H1 (cell line): Measurements from ENCODE around the gene SLC6A12. TPM values are rescaled to one million over a fixed set of nuclear protein-coding genes. Genes with fewer than 3 reads are reported as not detected.

Experiments used
- CTCF ChIA-PET: fragments of 300-600 bp; sonication (Branson Sonifier 250); formaldehyde crosslinking; loops from one replicate; lab custom pipeline; 2021; ENCODE audit not compliant: partially characterized antibody; lab: Charles Lee
- POLR2A ChIA-PET: fragments of 300-600 bp; sonication (Branson Sonifier 250); formaldehyde crosslinking; loops from one replicate; lab custom pipeline; 2021; ENCODE audit warnings: inconsistent platforms; ENCODE audit not compliant: partially characterized antibody; lab: Charles Lee
- DNase-seq, 2 experiments: peaks; one replicate each; pipeline versions ENCODE4 v3.0.0 to v3.0.0-alpha.2; 2010 to 2022; ENCODE audit warnings: low spot score in 2 of 2, low read depth in 1 of 2, mixed read lengths in 1 of 2
- FAIRE-seq: peaks from 2 replicates; lab custom pipeline; 2011; peaks lifted over from hg19 to GRCh38; lab: Jason Lieb, UNC
- H2AFZ ChIP-seq: 2 replicates; pipeline ENCODE4 v1.8.1; 2012; ENCODE audit warnings: low read length, inconsistent platforms
- H2AK5ac ChIP-seq: 2 replicates; pipeline ENCODE4 v1.6.1; 2013; ENCODE audit warnings: low read depth, low read length
- H2BK120ac ChIP-seq: replicated peaks from 2 replicates; pipeline ENCODE3; 2013; ENCODE audit warnings: low read depth, low read length, inconsistent platforms
- H2BK12ac ChIP-seq: 2 replicates; pipeline ENCODE4 v1.6.1; 2013; ENCODE audit warnings: low read depth, low read length
- H2BK15ac ChIP-seq: 2 replicates; pipeline ENCODE4 v1.6.1; 2013; ENCODE audit warnings: low read length
- H2BK20ac ChIP-seq: 2 replicates; pipeline ENCODE4 v1.6.1; 2013; ENCODE audit warnings: low read length
- H2BK5ac ChIP-seq: 2 replicates; pipeline ENCODE4 v1.6.1; 2013; ENCODE audit warnings: low read depth, low read length
- H3K14ac ChIP-seq: 2 replicates; pipeline ENCODE4 v1.6.1; 2013; ENCODE audit warnings: inconsistent platforms; ENCODE audit not compliant: insufficient read length
- H3K18ac ChIP-seq: 2 replicates; pipeline ENCODE4 v1.6.1; 2013; ENCODE audit warnings: low read length; ENCODE audit errors: extremely low read depth
- H3K23ac ChIP-seq: 2 replicates; pipeline ENCODE4 v1.6.1; 2013; ENCODE audit warnings: inconsistent platforms; ENCODE audit not compliant: insufficient read length
- H3K23me2 ChIP-seq: 2 replicates; pipeline ENCODE4 v1.6.1; 2013; ENCODE audit warnings: low read depth, low read length
- H3K27ac ChIP-seq: 2 replicates; pipeline ENCODE4 v1.6.1; 2011; ENCODE audit warnings: low read depth, low read length, inconsistent platforms
- H3K27me3 ChIP-seq, 4 experiments: replicated peaks in 1 of 4; 1 replicate in 1 of 4; 2 replicates in 3 of 4; pipeline versions ENCODE4 v1.6.1 to v1.8.1; 2011 to 2013; ENCODE audit warnings: low read length in 3 of 4, mild to moderate bottlenecking in 3 of 4, inconsistent platforms in 2 of 4, mixed read lengths in 2 of 4, moderate library complexity in 1 of 4; ENCODE audit not compliant: control insufficient read depth in 3 of 4, insufficient read depth in 3 of 4; ENCODE audit errors: extremely low read depth in 1 of 4
- H3K36me3 ChIP-seq, 4 experiments: 2 replicates each; pipeline versions ENCODE4 v1.6.1 to v1.8.1; 2011 to 2013; ENCODE audit warnings: mild to moderate bottlenecking in 4 of 4, low read length in 3 of 4, moderate library complexity in 2 of 4, control low read depth in 1 of 4, inconsistent platforms in 1 of 4; ENCODE audit not compliant: insufficient read depth in 4 of 4, control insufficient read depth in 2 of 4
- H3K4ac ChIP-seq: replicated peaks from 2 replicates; pipeline ENCODE3; 2013; ENCODE audit warnings: low read length, low read depth, mixed read lengths, inconsistent platforms; ENCODE audit not compliant: insufficient read length
- H3K4me1 ChIP-seq, 4 experiments: replicated peaks in 1 of 4; 1 replicate in 1 of 4; 2 replicates in 3 of 4; pipeline versions ENCODE4 v1.6.1 to v1.8.1; 2011 to 2013; ENCODE audit warnings: low read length in 3 of 4, inconsistent platforms in 2 of 4, mixed read lengths in 1 of 4; ENCODE audit not compliant: insufficient read depth in 4 of 4, control insufficient read depth in 3 of 4
- H3K4me2 ChIP-seq, 2 experiments: 2 replicates each; pipeline versions ENCODE4 v1.6.1 to v1.8.1; 2011 to 2013; ENCODE audit warnings: low read depth in 2 of 2, low read length in 2 of 2, control low read depth in 1 of 2, inconsistent platforms in 1 of 2, mild to moderate bottlenecking in 1 of 2; ENCODE audit not compliant: insufficient read depth in 1 of 2
- H3K4me3 ChIP-seq, 4 experiments: fragments of 200-600, 300-600 bp in 1 of 4; sonication (generic), shearing (Covaris generic), sonication (Bioruptor Twin) in 1 of 4; 2 replicates each; pipeline versions ENCODE4 v1.5.1 to v1.8.1; 2011 to 2016; ENCODE audit warnings: low read length in 4 of 4, low read depth in 3 of 4, control low read depth in 2 of 4, inconsistent platforms in 2 of 4, mild to moderate bottlenecking in 2 of 4, mixed read lengths in 1 of 4, moderate library complexity in 1 of 4; ENCODE audit not compliant: insufficient read depth in 2 of 4; ENCODE audit errors: extremely low read depth in 1 of 4
- H3K56ac ChIP-seq: replicated peaks from 2 replicates; pipeline ENCODE3; 2013; ENCODE audit warnings: low read depth, mild to moderate bottlenecking, mixed read lengths, low read length, inconsistent platforms; ENCODE audit not compliant: insufficient read length
- H3K79me1 ChIP-seq: 2 replicates; pipeline ENCODE4 v1.6.1; 2013; ENCODE audit warnings: low read depth, low read length, control low read depth
- H3K79me2 ChIP-seq, 2 experiments: 2 replicates each; pipeline versions ENCODE4 v1.6.1 to v1.8.1; 2012 to 2013; ENCODE audit warnings: low read length in 2 of 2, mild to moderate bottlenecking in 2 of 2, inconsistent platforms in 1 of 2; ENCODE audit not compliant: insufficient read depth in 2 of 2, control insufficient read depth in 1 of 2
- H3K9ac ChIP-seq, 4 experiments: replicated peaks in 1 of 4; 1 replicate in 1 of 4; 2 replicates in 3 of 4; pipeline versions ENCODE4 v1.6.1 to v1.8.1; 2011 to 2013; ENCODE audit warnings: low read depth in 3 of 4, low read length in 3 of 4, control low read depth in 2 of 4, mild to moderate bottlenecking in 2 of 4, moderate library complexity in 2 of 4, inconsistent platforms in 1 of 4; ENCODE audit errors: extremely low read depth in 1 of 4
- H3K9me3 ChIP-seq, 2 experiments: 2 replicates each; pipeline versions ENCODE4 v1.6.1 to v1.8.1; 2012 to 2013; ENCODE audit warnings: mild to moderate bottlenecking in 2 of 2, moderate library complexity in 2 of 2, control low read depth in 1 of 2, inconsistent platforms in 1 of 2, low read depth in 1 of 2, low read length in 1 of 2, mixed read lengths in 1 of 2; ENCODE audit not compliant: insufficient read depth in 2 of 2
- H4K20me1 ChIP-seq, 2 experiments: replicated peaks in 1 of 2; 2 replicates each; pipeline versions ENCODE3 to v1.8.1; 2011 to 2013; ENCODE audit warnings: inconsistent platforms in 2 of 2, low read length in 2 of 2, mild to moderate bottlenecking in 1 of 2; ENCODE audit not compliant: insufficient read depth in 2 of 2, control insufficient read depth in 1 of 2
- H4K5ac ChIP-seq: 2 replicates; pipeline ENCODE4 v1.6.1; 2013; ENCODE audit warnings: low read length, low read depth, mixed read lengths, inconsistent platforms; ENCODE audit not compliant: insufficient read length
- H4K8ac ChIP-seq: 2 replicates; pipeline ENCODE4 v1.8.0; 2013; ENCODE audit warnings: mild to moderate bottlenecking, moderate library complexity, low read length, inconsistent platforms; ENCODE audit not compliant: insufficient read depth; ENCODE audit errors: extremely low read depth
- H4K91ac ChIP-seq: replicated peaks from 2 replicates; pipeline ENCODE3; 2013; ENCODE audit warnings: low read length, mixed read lengths, inconsistent platforms; ENCODE audit not compliant: insufficient read length
- CTBP2 ChIP-seq: IDR thresholded peaks from 2 replicates; pipeline ENCODE4 v1.7.0; 2011; ENCODE audit warnings: borderline replicate concordance, mild to moderate bottlenecking, moderate library complexity, mixed read lengths, low read length; ENCODE audit not compliant: insufficient read depth, insufficient read length
- SIRT6 ChIP-seq: IDR thresholded peaks from one replicate; pipeline ENCODE4 v1.7.1; 2012; ENCODE audit warnings: low read length, inconsistent platforms
- SP2 ChIP-seq: IDR thresholded peaks from 2 replicates; pipeline ENCODE4 v1.6.1; 2012; ENCODE audit warnings: mild to moderate bottlenecking, low read length, inconsistent platforms
- TEAD4 ChIP-seq: IDR thresholded peaks from 2 replicates; pipeline ENCODE4 v1.6.1; 2012; ENCODE audit warnings: low read depth, low read length, inconsistent platforms, mixed read lengths
- WGBS, 2 experiments: shearing (Covaris generic) in 1 of 2; methylation state at CpG; one replicate each; pipeline versions ENCODE4 v1.1.6 to v1.1.7; 2013 to 2015; ENCODE audit warnings: low lambda C conversion rate in 2 of 2, mixed read lengths in 2 of 2, inconsistent platforms in 1 of 2, low coverage in 1 of 2, missing lambda C conversion rate in 1 of 2; ENCODE audit not compliant: insufficient replicate concordance in 2 of 2, insufficient coverage in 1 of 2, insufficient read length in 1 of 2; ENCODE audit errors: extremely low coverage in 1 of 2, missing lambda C conversion rate in 1 of 2; 5-methylcytosine and 5-hydroxymethylcytosine counted together
- polyA plus RNA-seq, 7 experiments: library from polyadenylated mRNA; depleted of rRNA in 3 of 7; stranded (reverse) in 5 of 7; unstranded in 2 of 7; fragments of >200 nt in 5 of 7; fragments of 200-250 nt in 2 of 7; gene quantifications; 1 replicate in 5 of 7; 2 replicates in 1 of 7; 4 replicates in 1 of 7; pipeline versions ENCODE4 v1.2.1 to v1.2.3, GENCODE V29; 2011 to 2013; ENCODE audit warnings: missing spikeins in 2 of 7, mixed read lengths in 2 of 7
- total RNA-seq: library from RNA; stranded (reverse); fragmentation: NEBNext Ultra II Directional; extraction: Animal tissue kit (Norgen Biotek cat#: 25700); gene quantifications from 2 replicates; pipeline ENCODE4 v1.2.1, GENCODE V29; 2021
- TF ChIP-seq, protein P1 (sequence below): IDR thresholded peaks from 2 replicates; pipeline ENCODE4 v1.6.1; 2012; ENCODE audit warnings: low read length, inconsistent platforms

SLC6A12 gene
- total and polyA plus RNA-seq, 2 of the 8 experiments (the other 6 are each of a cell fraction or from before 2014, with no cell fraction given): 0.70 to 1.1 TPM

DNA sequence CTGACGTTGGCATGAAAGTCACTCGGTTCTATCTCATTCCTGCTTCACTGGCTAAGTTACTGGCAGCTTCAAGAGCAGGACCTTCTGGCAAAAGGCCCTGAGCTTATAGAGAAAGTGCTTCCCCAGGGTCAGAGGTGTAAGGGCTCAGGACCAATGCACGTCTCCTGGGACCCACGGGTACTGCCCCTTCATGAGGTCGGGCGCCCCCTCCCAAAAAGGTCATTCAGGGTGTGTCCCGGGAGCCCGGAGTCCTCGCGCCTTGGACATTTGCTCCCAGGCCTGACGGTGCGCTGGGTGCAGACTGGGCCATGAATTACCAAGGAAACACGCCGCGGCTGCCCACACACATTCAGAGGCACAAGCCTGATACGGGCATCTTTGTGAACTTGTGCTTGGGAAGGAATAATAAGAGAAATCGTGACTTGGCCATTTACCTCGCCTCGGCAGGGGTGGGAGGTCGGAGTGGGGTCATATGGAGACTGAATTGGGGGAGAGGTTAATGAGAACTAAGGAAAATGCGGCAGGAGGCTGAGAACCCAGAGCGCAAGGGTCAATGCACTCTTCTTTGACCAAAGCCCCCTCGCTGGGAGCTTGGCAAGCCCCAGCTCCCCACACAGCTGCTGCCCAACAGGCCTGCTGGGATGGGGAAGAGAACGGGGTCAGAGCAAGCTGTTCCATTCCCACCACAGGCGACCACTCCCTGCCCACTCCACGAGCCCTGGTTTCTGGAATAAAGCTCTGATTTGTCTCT, 15.7 kb upstream of the SLC6A12 start:
- H3K4ac ChIP-seq: no peak overlapping the region
- 82% methylated on average over 26 of the region's 26 CpGs; no CpG with 5 or more reads in 1 of the 2 experiments for WGBS, 2 experiments
- ChIA-PET POLR2A (no interaction called here), CTCF (interaction anchor here (1.6 to 8.6 kb wide), 2 partner anchors 10 to 40 kb away, joined by 3 to 101 read pairs; no protein-coding TSS in a partner anchor)
- H3K4me2 ChIP-seq: no peak overlapping the region
- H2AFZ ChIP-seq: no peak overlapping the region
- no peaks in the 10 kb centered on the region for H3K79me1 ChIP-seq
- H3K14ac ChIP-seq: no peak overlapping the region
- H4K20me1 ChIP-seq: no peaks in the 10 kb centered on the region
- FAIRE-seq (no peak), DNase-seq (no peak)
- no peak overlapping the region for H2BK15ac ChIP-seq
- no peaks in the 10 kb centered on the region for H3K36me3 ChIP-seq
- H3K4me1 ChIP-seq: peaks cover 0 to 14% (median 5%) of the 10 kb centered on the region in 4 experiments; a peak in 5 of 7 replicates
- no peaks in the 10 kb centered on the region for H3K79me2 ChIP-seq
- no peak overlapping the region for H3K27ac ChIP-seq
- no peak overlapping the region for H2BK120ac ChIP-seq
- H3K9me3 ChIP-seq: no peaks in the 10 kb centered on the region
- H2BK12ac ChIP-seq: peak overlapping the region; percentile 50; the same call in 1 of the 2 replicates
- H4K91ac ChIP-seq: no peak overlapping the region
- no peak overlapping the region for H4K5ac ChIP-seq
- H2AK5ac ChIP-seq: no peak overlapping the region
- no peak overlapping the region for H3K18ac ChIP-seq
- H3K23me2 ChIP-seq: no peaks in the 10 kb centered on the region
- H2BK20ac ChIP-seq: no peak overlapping the region
- peaks cover 0 to 2% (median 0%) of the 10 kb centered on the region in 4 experiments; a peak in 3 of 7 replicates for H3K27me3 ChIP-seq
- H3K23ac ChIP-seq: no peak overlapping the region
- peak overlapping the region; percentile 76; the same call in 1 of the 2 replicates for H4K8ac ChIP-seq
- TF ChIP-seq, protein P1, sequence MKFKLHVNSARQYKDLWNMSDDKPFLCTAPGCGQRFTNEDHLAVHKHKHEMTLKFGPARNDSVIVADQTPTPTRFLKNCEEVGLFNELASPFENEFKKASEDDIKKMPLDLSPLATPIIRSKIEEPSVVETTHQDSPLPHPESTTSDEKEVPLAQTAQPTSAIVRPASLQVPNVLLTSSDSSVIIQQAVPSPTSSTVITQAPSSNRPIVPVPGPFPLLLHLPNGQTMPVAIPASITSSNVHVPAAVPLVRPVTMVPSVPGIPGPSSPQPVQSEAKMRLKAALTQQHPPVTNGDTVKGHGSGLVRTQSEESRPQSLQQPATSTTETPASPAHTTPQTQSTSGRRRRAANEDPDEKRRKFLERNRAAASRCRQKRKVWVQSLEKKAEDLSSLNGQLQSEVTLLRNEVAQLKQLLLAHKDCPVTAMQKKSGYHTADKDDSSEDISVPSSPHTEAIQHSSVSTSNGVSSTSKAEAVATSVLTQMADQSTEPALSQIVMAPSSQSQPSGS: no peak
- TF ChIP-seq CTBP2: no peak
- no peak for TF ChIP-seq TEAD4
- no peak for TF ChIP-seq SP2
- TF ChIP-seq SIRT6: no peak
- no peak overlapping the region for H3K9ac ChIP-seq
- no peak overlapping the region for H2BK5ac ChIP-seq
- H3K56ac ChIP-seq: no peak overlapping the region
- H3K4me3 ChIP-seq: no peak overlapping the region
